PC-9 (cell line): Measurements from ENCODE around the gene P2RY13.

Experiments used
- CTCF ChIP-seq: fragments of 200-600 bp; sonication (generic); conservative IDR thresholded peaks from 2 replicates; pipeline ENCODE4 v1.6.1; 2017; ENCODE audit warnings: mixed run types, antibody characterized with exemption, mild to moderate bottlenecking, moderate library complexity
- EZH2 ChIP-seq: fragments of 200-600 bp; sonication (generic); IDR thresholded peaks from 2 replicates; pipeline ENCODE4 v1.8.0; 2017; ENCODE audit warnings: antibody characterized with exemption, low read depth

DNA sequence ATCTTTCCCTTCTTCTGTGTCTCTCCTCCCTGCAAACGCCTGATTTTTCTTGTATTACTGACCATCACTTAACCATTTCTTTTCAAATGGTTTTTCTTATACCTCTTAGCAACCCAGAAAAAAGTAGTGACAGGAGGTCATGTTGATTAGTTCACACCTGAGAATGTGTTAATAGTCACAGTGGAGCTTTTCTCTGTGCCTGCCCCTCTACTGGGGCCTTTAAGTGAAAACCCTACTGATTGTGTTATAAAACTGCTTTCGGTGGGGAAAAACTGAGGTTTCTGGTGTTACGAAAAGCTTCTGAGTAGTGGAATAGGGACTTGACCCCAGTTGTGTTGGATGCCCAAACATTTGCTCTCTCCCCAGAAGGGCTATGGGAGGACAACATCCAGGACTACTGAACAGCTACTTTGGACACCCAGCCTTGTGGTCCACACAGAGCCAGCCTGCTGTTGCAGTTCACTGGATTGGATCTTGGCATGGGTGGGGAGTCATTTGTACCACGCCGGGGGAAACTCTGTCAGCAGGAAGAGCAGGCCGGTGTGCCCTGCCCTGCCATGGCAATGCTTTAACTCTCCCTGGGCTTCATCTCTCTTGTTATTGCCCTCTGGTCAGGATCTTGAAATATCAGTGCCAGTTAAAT, 23.1 kb downstream of the P2RY13 start:
- TF ChIP-seq CTCF, result no peak
- TF ChIP-seq EZH2, result no peak
